Neural cell (in vitro differentiated cells): Measurements from ENCODE around the gene DAG1.

Experiments used
- CTCF ChIP-seq: fragments of 450-650 bp; IDR thresholded peaks from 2 replicates; pipeline ENCODE4 v1.5.1; 2014; ENCODE audit warnings: antibody characterized with exemption, mild to moderate bottlenecking, moderate library complexity; ENCODE audit not compliant: poor library complexity, severe bottlenecking
- EP300 ChIP-seq: fragments of 450-650 bp; conservative IDR thresholded peaks from 2 replicates; pipeline ENCODE4 v1.6.1; 2014; ENCODE audit warnings: antibody characterized with exemption, mild to moderate bottlenecking, moderate library complexity; ENCODE audit not compliant: poor library complexity, severe bottlenecking
- EZH2 ChIP-seq: fragments of 200-600, 300-800 bp; shearing (Covaris generic), sonication (generic); IDR thresholded peaks from 2 replicates; pipeline ENCODE4 v1.6.1; 2014; ENCODE audit warnings: antibody characterized with exemption, low read length, borderline replicate concordance, mild to moderate bottlenecking; ENCODE audit not compliant: insufficient read depth, poor library complexity, severe bottlenecking
- MXI1 ChIP-seq: fragments of 450-650 bp; conservative IDR thresholded peaks from 2 replicates; pipeline ENCODE4 v1.6.1; 2014; ENCODE audit warnings: antibody characterized with exemption, mild to moderate bottlenecking; ENCODE audit not compliant: poor library complexity, severe bottlenecking
- POLR2AphosphoS5 ChIP-seq: IDR thresholded peaks from 2 replicates; pipeline ENCODE4 v1.6.1; 2012
- RAD21 ChIP-seq: fragments of 450-650 bp; conservative IDR thresholded peaks from 2 replicates; pipeline ENCODE4 v1.6.1; 2014; ENCODE audit warnings: antibody characterized with exemption, mild to moderate bottlenecking, moderate library complexity
- REST ChIP-seq: IDR thresholded peaks from 2 replicates; pipeline ENCODE4 v1.6.1; 2012; ENCODE audit warnings: borderline replicate concordance
- SMC3 ChIP-seq: fragments of 450-650 bp; conservative IDR thresholded peaks from 2 replicates; pipeline ENCODE4 v1.6.1; 2014; ENCODE audit warnings: antibody characterized with exemption, mild to moderate bottlenecking, moderate library complexity; ENCODE audit not compliant: poor library complexity
- TAF1 ChIP-seq: IDR thresholded peaks from 2 replicates; pipeline ENCODE4 v1.6.1; 2012; ENCODE audit warnings: low read depth

- no peak for TF ChIP-seq CTCF
- TF ChIP-seq MXI1: no peak
- TF ChIP-seq POLR2AphosphoS5: no peak
- no peak for TF ChIP-seq RAD21
- no peak for TF ChIP-seq REST
- no peak for TF ChIP-seq EP300
- no peak for TF ChIP-seq EZH2
- TF ChIP-seq SMC3: no peak
- TF ChIP-seq TAF1: no peak
Measured at GRCh38 chr3:49497606-49498005, 27.5 kb downstream of the DAG1 start.
